B cell (primary cell): Measurements from ENCODE around the gene CRTC1. TPM values are rescaled to one million over a fixed set of nuclear protein-coding genes. Genes with fewer than 3 reads are reported as not detected.

Source experiments
- ATAC-seq: fragments of 200-7000 bp; cut with Tn5 transposase; one replicate; pipeline ENCODE4 v1.10.0; 2021; ENCODE audit warnings: low read depth, mild to moderate bottlenecking, moderate number of reproducible peaks, moderate library complexity
- CTCF ChIA-PET: fragments of 350-600 bp; sonication (Branson Sonifier 250); formaldehyde crosslinking; loops from one replicate; lab custom pipeline; 2021; ENCODE audit warnings: antibody characterized with exemption, inconsistent platforms; lab: Charles Lee
- POLR2A ChIA-PET: fragments of 350-600 bp; sonication (Branson Sonifier 250); formaldehyde crosslinking; loops from one replicate; lab custom pipeline; 2021; ENCODE audit warnings: antibody characterized with exemption; lab: Charles Lee
- DNase-seq: peaks from one replicate; pipeline ENCODE4 v3.0.0; 2013
- H2AFZ ChIP-seq: 2 replicates; pipeline ENCODE4 v1.6.1; 2012; ENCODE audit warnings: mild to moderate bottlenecking, low read depth, low read length; ENCODE audit not compliant: insufficient read depth, poor library complexity, severe bottlenecking
- H3K27ac ChIP-seq, 2 donors: 1 replicate in 1 of 2; 2 replicates in 1 of 2; pipeline ENCODE4 v1.5.1; 2012 to 2013; ENCODE audit warnings: low read length in 2 of 2, mild to moderate bottlenecking in 2 of 2, moderate library complexity in 1 of 2
- H3K27me3 ChIP-seq, 4 experiments: fragments of 200-600 bp in 1 of 4; sonication (generic) in 1 of 4; replicated peaks in 1 of 4; 1 replicate in 2 of 4; 2 replicates in 2 of 4; pipeline versions ENCODE4 v1.6.1 to v1.7.0; 2013 to 2016; ENCODE audit warnings: low read length in 3 of 4, mild to moderate bottlenecking in 2 of 4, mixed read lengths in 1 of 4, moderate library complexity in 1 of 4; ENCODE audit not compliant: insufficient read depth in 4 of 4, control insufficient read depth in 3 of 4; ENCODE audit errors: control extremely low read depth in 1 of 4
- H3K36me3 ChIP-seq, 2 experiments: replicated peaks in 1 of 2; 1 replicate in 1 of 2; 2 replicates in 1 of 2; pipeline versions ENCODE4 v1.6.1 to v1.7.1; 2013; ENCODE audit warnings: low read length in 1 of 2; ENCODE audit not compliant: insufficient read depth in 2 of 2, control insufficient read depth in 1 of 2; ENCODE audit errors: control extremely low read depth in 1 of 2, extremely low read depth in 1 of 2
- H3K4me1 ChIP-seq, 2 donors: fragments of 200-600 bp in 1 of 2; sonication (generic) in 1 of 2; 1 replicate in 1 of 2; 2 replicates in 1 of 2; pipeline versions ENCODE4 v1.5.1 to v1.6.1; 2013 to 2017; ENCODE audit warnings: low read length in 2 of 2; ENCODE audit not compliant: control insufficient read depth in 2 of 2, insufficient read depth in 2 of 2
- H3K4me2 ChIP-seq: replicated peaks from 2 replicates; pipeline ENCODE3; 2012; ENCODE audit warnings: mild to moderate bottlenecking, low read depth, low read length; ENCODE audit not compliant: poor library complexity, severe bottlenecking
- H3K4me3 ChIP-seq, 5 experiments: fragments of 200-600 bp in 1 of 5; sonication (generic) in 1 of 5; 1 replicate in 3 of 5; 2 replicates in 2 of 5; pipeline versions ENCODE4 v1.5.1 to v1.7.0; 2011 to 2016; ENCODE audit warnings: low read length in 4 of 5, mild to moderate bottlenecking in 4 of 5, low read depth in 2 of 5, control low read depth in 1 of 5, moderate library complexity in 1 of 5; ENCODE audit not compliant: insufficient read depth in 1 of 5; ENCODE audit errors: control extremely low read depth in 1 of 5, extremely low read depth in 1 of 5
- H3K79me2 ChIP-seq: fragments of 200-600 bp; sonication (generic); one replicate; pipeline ENCODE4 v1.6.0; 2016; ENCODE audit warnings: low read length; ENCODE audit not compliant: control insufficient read depth, insufficient read depth
- H3K9ac ChIP-seq: fragments of 200-600 bp; sonication (generic); 2 replicates; pipeline ENCODE4 v1.6.1; 2017; ENCODE audit warnings: mild to moderate bottlenecking, low read length, moderate library complexity
- H3K9me3 ChIP-seq, 3 donors: one replicate each; pipeline versions ENCODE4 v1.6.1 to v1.7.1; 2013; ENCODE audit warnings: low read length in 2 of 3; ENCODE audit not compliant: control insufficient read depth in 2 of 3, insufficient read depth in 1 of 3; ENCODE audit errors: control extremely low read depth in 1 of 3
- H4K20me1 ChIP-seq: 2 replicates; pipeline ENCODE4 v1.6.0; 2012; ENCODE audit warnings: mild to moderate bottlenecking, low read length; ENCODE audit not compliant: insufficient read depth, control insufficient read depth, poor library complexity, severe bottlenecking
- H3K27ac Mint-ChIP-seq: one replicate; pipeline ENCODE4 v1.8.0; 2021; ENCODE audit warnings: mixed read lengths
- H3K27me3 Mint-ChIP-seq: one replicate; pipeline ENCODE4 v1.8.0; 2021; ENCODE audit warnings: mixed read lengths
- H3K4me1 Mint-ChIP-seq: one replicate; pipeline ENCODE4 v1.8.0; 2021; ENCODE audit warnings: mixed read lengths
- H3K4me3 Mint-ChIP-seq: one replicate; pipeline ENCODE4 v1.8.0; 2021; ENCODE audit warnings: mixed read lengths
- H3K9me3 Mint-ChIP-seq: one replicate; pipeline ENCODE4 v1.8.0; 2022; ENCODE audit warnings: mixed read lengths; ENCODE audit not compliant: insufficient read depth
- EZH2 ChIP-seq: IDR thresholded peaks from 2 replicates; pipeline ENCODE4 v1.6.1; 2012; ENCODE audit warnings: borderline replicate concordance, low read depth, mild to moderate bottlenecking, moderate library complexity, low read length; ENCODE audit not compliant: insufficient read depth, poor library complexity, severe bottlenecking
- WGBS: methylation state at CpG from one replicate; pipeline ENCODE4 v1.1.5; 2013; ENCODE audit warnings: missing lambda C conversion rate; ENCODE audit not compliant: insufficient coverage; 5-methylcytosine and 5-hydroxymethylcytosine counted together
- intact Hi-C: fragments of 100-400 bp; cut with micrococcal nuclease; formaldehyde crosslinking; loops from one replicate; pipeline ENCODE4 v1.10.0; 2022
- polyA plus RNA-seq: library from polyadenylated mRNA; depleted of rRNA; stranded (reverse); fragments of >200 nt; gene quantifications from 2 replicates; pipeline ENCODE4 v1.2.3, GENCODE V29; 2012
- total RNA-seq, 2 donors: library from RNA; stranded (reverse); fragments of 120-200 nt in 1 of 2; gene quantifications; 1 replicate in 1 of 2; 2 replicates in 1 of 2; pipeline versions ENCODE4 v1.2.3 to v1.2.4, GENCODE V29; 2013 to 2022
- TF ChIP-seq, protein P1 (sequence below): fragments of 200-600 bp; IDR thresholded peaks from one replicate; pipeline ENCODE4 v1.8.0; 2022; ENCODE audit warnings: antibody characterized with exemption, mild to moderate bottlenecking

Gene CRTC1
- total and polyA plus RNA-seq, 2 donors (not counting 1 experiment from before 2014, with no cell fraction given) = 15.9 to 30.1 TPM

- Histone ChIP-seq H2AFZ (no peak overlapping the region), H3K79me2 (peaks cover 58% of the 10 kb centered on the region), H4K20me1 (peaks cover 48% of the 10 kb centered on the region), H3K9ac (peak overlapping the region; percentile 62), H3K27ac (no peak overlapping the region), H3K27me3 (no peaks in the 10 kb centered on the region), H3K4me3 (peak overlapping the region in 2 of 5 experiments; percentile 59 to 73), H3K36me3 (no peaks in the 10 kb centered on the region), H3K4me1 (peaks cover 12 to 20% of the 10 kb centered on the region in 2 donors), H3K4me2 (peak overlapping the region; percentile 72), H3K9me3 (no peaks in the 10 kb centered on the region)
- DNase-seq (no peak), ATAC-seq (no peak)
- Mint-ChIP-seq H3K9me3 (no peaks in the 10 kb centered on the region), H3K27me3 (no peaks in the 10 kb centered on the region), H3K27ac (peak overlapping the region; percentile 61), H3K4me1 (peaks cover 31% of the 10 kb centered on the region), H3K4me3 (peak overlapping the region; percentile 73)
- TF ChIP-seq, protein P1, sequence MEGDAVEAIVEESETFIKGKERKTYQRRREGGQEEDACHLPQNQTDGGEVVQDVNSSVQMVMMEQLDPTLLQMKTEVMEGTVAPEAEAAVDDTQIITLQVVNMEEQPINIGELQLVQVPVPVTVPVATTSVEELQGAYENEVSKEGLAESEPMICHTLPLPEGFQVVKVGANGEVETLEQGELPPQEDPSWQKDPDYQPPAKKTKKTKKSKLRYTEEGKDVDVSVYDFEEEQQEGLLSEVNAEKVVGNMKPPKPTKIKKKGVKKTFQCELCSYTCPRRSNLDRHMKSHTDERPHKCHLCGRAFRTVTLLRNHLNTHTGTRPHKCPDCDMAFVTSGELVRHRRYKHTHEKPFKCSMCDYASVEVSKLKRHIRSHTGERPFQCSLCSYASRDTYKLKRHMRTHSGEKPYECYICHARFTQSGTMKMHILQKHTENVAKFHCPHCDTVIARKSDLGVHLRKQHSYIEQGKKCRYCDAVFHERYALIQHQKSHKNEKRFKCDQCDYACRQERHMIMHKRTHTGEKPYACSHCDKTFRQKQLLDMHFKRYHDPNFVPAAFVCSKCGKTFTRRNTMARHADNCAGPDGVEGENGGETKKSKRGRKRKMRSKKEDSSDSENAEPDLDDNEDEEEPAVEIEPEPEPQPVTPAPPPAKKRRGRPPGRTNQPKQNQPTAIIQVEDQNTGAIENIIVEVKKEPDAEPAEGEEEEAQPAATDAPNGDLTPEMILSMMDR = no peak
- no peak for TF ChIP-seq EZH2
- 92% methylated on average over 3 of the region's 3 CpGs for WGBS
- intact Hi-C loops = loop anchor here (1.0 kb wide), 1 partner anchor 16 kb away; no protein-coding TSS in a partner anchor
- ChIA-PET CTCF (interaction anchor here (1.1 kb wide), 1 partner anchor 91 kb away, joined by 3 read pairs; no protein-coding TSS in a partner anchor), POLR2A (no interaction called here)
These were observed 1.1 kb downstream of the CRTC1 start for GRCh38 chr19:18684642-18684993.

- Mint-ChIP-seq H3K27ac (peak overlapping the region; percentile 27), H3K9me3 (no peaks in the 10 kb centered on the region), H3K4me3 (peak overlapping the region; percentile 15), H3K4me1 (peaks cover 33% of the 10 kb centered on the region), H3K27me3 (no peaks in the 10 kb centered on the region)
- ATAC-seq (no peak), DNase-seq (no peak)
- TF ChIP-seq EZH2 = no peak
- TF ChIP-seq, protein P1 = no peak
- H3K4me3 ChIP-seq = no peak overlapping the region
- no peak overlapping the region for H2AFZ ChIP-seq
- H3K4me1 ChIP-seq = peaks cover 12 to 20% of the 10 kb centered on the region in 2 donors
- H3K9me3 ChIP-seq = no peaks in the 10 kb centered on the region
- H3K9ac ChIP-seq = no peak overlapping the region
- peaks cover 57% of the 10 kb centered on the region for H4K20me1 ChIP-seq
- CTCF ChIA-PET = interaction anchor here (0.5 kb wide), 1 partner anchor 150 kb away, joined by 4 read pairs; no protein-coding TSS in a partner anchor
- no peaks in the 10 kb centered on the region for H3K27me3 ChIP-seq
- H3K79me2 ChIP-seq = peaks cover 68% of the 10 kb centered on the region
- WGBS = 94% methylated on average over 2 of the region's 5 CpGs
- H3K4me2 ChIP-seq = no peak overlapping the region
- no peak overlapping the region for H3K27ac ChIP-seq
- no peaks in the 10 kb centered on the region for H3K36me3 ChIP-seq
- POLR2A ChIA-PET = no interaction called here
- intact Hi-C loops = no loop called here
These were observed 2.2 kb downstream of the CRTC1 start for GRCh38 chr19:18685597-18686190.
